GM12878 (cell line): Measurements from ENCODE around the gene GRAMD1A. TPM values are rescaled to one million over a fixed set of nuclear protein-coding genes. Genes with fewer than 3 reads are reported as not detected.
A peak's percentile ranks its signal among the peaks of the same experiment; 100 is the strongest.

Source experiments
- ATAC-seq: fragments of 200-7000 bp; cut with Tn5 transposase; 3 replicates; pipeline ENCODE4 v1.9.1; 2020; ENCODE audit warnings: mild to moderate bottlenecking, moderate library complexity
- BruUV-seq: library from RNA; stranded (reverse); fragments of 400-500 nt; replicated peaks from 2 replicates; lab custom pipeline; 2021; lab: Mats Ljungman, UMichigan
- CTCF ChIA-PET: fragments of 300-600 bp; sonication (Branson Sonifier 250); formaldehyde crosslinking; extraction: SDS; loops from one replicate; lab custom pipeline; 2021; ENCODE audit warnings: inconsistent platforms; lab: Yijun Ruan, JAX
- POLR2A ChIA-PET: fragments of 350-600 bp; formaldehyde crosslinking; extraction: SDS; loops from one replicate; lab custom pipeline; 2021; ENCODE audit warnings: inconsistent platforms; lab: Charles Lee
- RAD21 ChIA-PET: fragments of 300-600 bp; sonication (Branson Sonifier 250); formaldehyde crosslinking; loops from one replicate; lab custom pipeline; 2023; ENCODE audit warnings: antibody characterized with exemption; ENCODE audit not compliant: unreplicated experiment; lab: Charles Lee
- SMC1A ChIA-PET: fragments of 300-600 bp; sonication (Branson Sonifier 250); formaldehyde crosslinking; loops from one replicate; lab custom pipeline; 2023; ENCODE audit not compliant: unreplicated experiment, uncharacterized antibody; lab: Charles Lee
- DNase-seq: peaks from one replicate; pipeline ENCODE4 v3.0.0-alpha.2; 2011; ENCODE audit warnings: low read depth, low spot score
- FAIRE-seq: peaks from 3 replicates; lab custom pipeline; 2011; peaks lifted over from hg19 to GRCh38; lab: Jason Lieb, UNC
- H2AFZ ChIP-seq: 2 replicates; pipeline ENCODE4 v1.6.0; 2011; ENCODE audit warnings: low read depth, low read length, control low read depth; ENCODE audit not compliant: control insufficient read depth
- H3K27ac ChIP-seq: 2 replicates; pipeline ENCODE4 v1.5.1; 2011; ENCODE audit warnings: control low read depth; ENCODE audit not compliant: control insufficient read depth, insufficient read depth
- H3K27me3 ChIP-seq, 2 experiments: replicated peaks in 1 of 2; 2 replicates each; pipeline versions ENCODE4 v1.6.0 to v1.6.1; 2011; ENCODE audit warnings: low read length in 1 of 2; ENCODE audit not compliant: control insufficient read depth in 2 of 2, insufficient read depth in 2 of 2
- H3K36me3 ChIP-seq, 2 experiments: 2 replicates each; pipeline ENCODE4 v1.5.1; 2011; ENCODE audit warnings: low read length in 1 of 2; ENCODE audit not compliant: control insufficient read depth in 2 of 2, insufficient read depth in 2 of 2
- H3K4me1 ChIP-seq: 2 replicates; pipeline ENCODE4 v1.6.1; 2011; ENCODE audit warnings: mild to moderate bottlenecking, low read length, moderate library complexity, mixed read lengths; ENCODE audit not compliant: control insufficient read depth, insufficient read depth
- H3K4me2 ChIP-seq: 2 replicates; pipeline ENCODE4 v1.6.0; 2011; ENCODE audit warnings: control low read depth; ENCODE audit not compliant: control insufficient read depth, insufficient read depth
- H3K4me3 ChIP-seq: fragments of 200-600 bp; sonication (generic); 2 replicates; pipeline ENCODE4 v1.5.1; 2016
- H3K79me2 ChIP-seq: 2 replicates; pipeline ENCODE4 v1.6.0; 2011; ENCODE audit warnings: low read length; ENCODE audit not compliant: control insufficient read depth, insufficient read depth
- H3K9ac ChIP-seq: 2 replicates; pipeline ENCODE4 v1.8.0; 2011; ENCODE audit warnings: low read length, control low read depth, mixed read lengths; ENCODE audit not compliant: control insufficient read depth, insufficient read depth
- H3K9me3 ChIP-seq: replicated peaks from 3 replicates; pipeline ENCODE4 v1.5.1; 2011; ENCODE audit warnings: mild to moderate bottlenecking, low read length; ENCODE audit not compliant: control insufficient read depth, insufficient read depth
- H4K20me1 ChIP-seq: 2 replicates; pipeline ENCODE4 v1.6.0; 2011; ENCODE audit not compliant: control insufficient read depth, insufficient read depth
- CBFB ChIP-seq: IDR thresholded peaks from 2 replicates; pipeline ENCODE4 v1.6.1; 2016; ENCODE audit warnings: antibody characterized with exemption, low read depth
- E2F8 ChIP-seq: fragments of 450-650 bp; IDR thresholded peaks from 2 replicates; pipeline ENCODE4 v1.6.1; 2018; ENCODE audit warnings: mild to moderate bottlenecking, low read depth, moderate library complexity; ENCODE audit not compliant: partially characterized antibody
- ELK1 ChIP-seq: IDR thresholded peaks from 2 replicates; pipeline ENCODE4 v1.6.1; 2012; ENCODE audit warnings: low read depth, low read length, improper control_type of control experiment
- IKZF2 ChIP-seq, 2 experiments: fragments of 450-650 bp; IDR thresholded peaks; 2 replicates each; pipeline ENCODE4 v1.6.1; 2017; ENCODE audit warnings: mild to moderate bottlenecking in 2 of 2, moderate library complexity in 2 of 2
- MAX ChIP-seq: IDR thresholded peaks from 2 replicates; pipeline ENCODE4 v1.6.1; 2012; ENCODE audit warnings: low read depth, low read length, improper control_type of control experiment
- MTA2 ChIP-seq: fragments of 450-650 bp; IDR thresholded peaks from 2 replicates; pipeline ENCODE4 v1.6.1; 2016; ENCODE audit warnings: low read depth, mild to moderate bottlenecking, moderate library complexity
- NBN ChIP-seq: fragments of 450-650 bp; IDR thresholded peaks from 2 replicates; pipeline ENCODE4 v1.6.1; 2016
- RUNX3 ChIP-seq: IDR thresholded peaks from 2 replicates; pipeline ENCODE4 v1.6.1; 2012; ENCODE audit warnings: low read length, inconsistent platforms
- SMARCA5 ChIP-seq: fragments of 450-650 bp; IDR thresholded peaks from 2 replicates; pipeline ENCODE4 v1.6.1; 2017; ENCODE audit warnings: mild to moderate bottlenecking
- TCF7 ChIP-seq: IDR thresholded peaks from 2 replicates; pipeline ENCODE4 v1.6.1; 2014; ENCODE audit warnings: antibody characterized with exemption, borderline replicate concordance
- ZNF274 ChIP-seq: IDR thresholded peaks from one replicate; pipeline ENCODE4 v1.8.0; 2011; ENCODE audit not compliant: insufficient read length, insufficient read depth
- WGBS: methylation state at CpG from one replicate; pipeline ENCODE4 v1.1.6; 2016; ENCODE audit warnings: low lambda C conversion rate; ENCODE audit not compliant: insufficient replicate concordance, insufficient coverage; ENCODE audit errors: missing lambda C conversion rate; 5-methylcytosine and 5-hydroxymethylcytosine counted together
- in situ Hi-C: fragments of 300-500 bp; cut with MboI; formaldehyde crosslinking; loops from 9 replicates; pipeline ENCODE4 v1.14.3; 2018; ENCODE audit warnings: mixed read lengths
- intact Hi-C: fragments of 100-400 bp; cut with micrococcal nuclease; formaldehyde crosslinking; loops from one replicate; pipeline ENCODE4 v1.14.2; 2022; ENCODE audit not compliant: unreplicated experiment
- polyA plus RNA-seq, 11 experiments: library from polyadenylated mRNA; depleted of rRNA in 4 of 11; unstranded in 6 of 11; stranded (reverse) in 5 of 11; fragments of >200 nt; fragmentation: Nextera tagmentation in 4 of 11; fragmentation: Illumina TruSeq in 1 of 11; extraction: Ambion mirVana in 4 of 11; extraction: Trizol in 1 of 11; gene quantifications; 1 replicate in 1 of 11; 2 replicates in 10 of 11; pipeline versions ENCODE4 v1.2.1 to v1.2.3, GENCODE V29; 2011 to 2016; ENCODE audit warnings: inconsistent platforms in 2 of 11, missing spikeins in 2 of 11, low read depth in 1 of 11
- total RNA-seq, 4 experiments: library from RNA; depleted of rRNA in 3 of 4; stranded (reverse); fragments of >200 nt in 3 of 4; fragmentation: Illumina TruSeq in 1 of 4; extraction: Trizol in 1 of 4; gene quantifications; 2 replicates each; pipeline versions ENCODE4 v1.2.1 to v1.2.3, GENCODE V29; 2013 to 2021

Gene GRAMD1A
- total and polyA plus RNA-seq, 10 of the 15 experiments (the other 5 are each of a cell fraction or from before 2014, with no cell fraction given): 0.79 to 73.6 (median 35.3) TPM

- POLR2A ChIA-PET: no interaction called here
- H3K27me3 ChIP-seq: no peaks in the 10 kb centered on the region
- FAIRE-seq (no peak), DNase-seq (no peak)
- in situ Hi-C loops: loop anchor here (5.0 kb wide), 1 partner anchor 32 kb away; no protein-coding TSS in a partner anchor
- CTCF ChIA-PET: interaction anchor here (1.5 to 2.1 kb wide), 2 partner anchors 21 to 36 kb away, joined by 3 to 10 read pairs; no protein-coding TSS in a partner anchor
- H3K9ac ChIP-seq: no peak overlapping the region
- H3K9me3 ChIP-seq: no peaks in the 10 kb centered on the region
- H3K27ac ChIP-seq: no peak overlapping the region
- RAD21 ChIA-PET: no interaction called here
- TF ChIP-seq SMARCA5 (peak; percentile 72; the same call in 1 of the 2 replicates), CBFB (no peak), ZNF274 (no peak)
- TF ChIP-seq, all 136 proteins: peak for 1
- BruUV-seq: no TSS peak
- Histone ChIP-seq H2AFZ (no peak overlapping the region), H4K20me1 (no peaks in the 10 kb centered on the region), H3K36me3 (peaks cover 5 to 28% of the 10 kb centered on the region in 2 experiments), H3K4me1 (peaks cover 11% of the 10 kb centered on the region), H3K4me2 (no peak overlapping the region), H3K79me2 (peaks cover 5% of the 10 kb centered on the region), H3K4me3 (no peak overlapping the region)
- 96% methylated on average over 36 of the region's 36 CpGs for WGBS
- no peak for ATAC-seq
- intact Hi-C loops: no loop called here
- SMC1A ChIA-PET: interaction anchor here (1.8 kb wide), 1 partner anchor 26 kb away, joined by 5 read pairs; no protein-coding TSS in a partner anchor
Observed at GRCh38 chr19:35009424-35010415, 9.6 kb downstream of the GRAMD1A start.

- no peak overlapping the region for H3K27ac ChIP-seq
- peaks cover 11% of the 10 kb centered on the region for H3K4me1 ChIP-seq
- intact Hi-C loops: no loop called here
- H3K4me3 ChIP-seq: no peak overlapping the region
- H3K27me3 ChIP-seq: no peaks in the 10 kb centered on the region
- no peaks in the 10 kb centered on the region; the same call in 1 of the 2 replicates for H3K79me2 ChIP-seq
- H2AFZ ChIP-seq: no peak overlapping the region
- in situ Hi-C loops: loop anchor here (5.0 kb wide), 1 partner anchor 34 kb away; no protein-coding TSS in a partner anchor
- ATAC-seq: no peak
- CTCF ChIA-PET: interaction anchor here (1.5 to 4.9 kb wide), 2 partner anchors 22 to 37 kb away, joined by 3 to 62 read pairs; no protein-coding TSS in a partner anchor
- no peak overlapping the region for H3K4me2 ChIP-seq
- H3K36me3 ChIP-seq: peaks cover 10 to 32% of the 10 kb centered on the region in 2 experiments
- POLR2A ChIA-PET: interaction anchor here (1.4 kb wide), 1 partner anchor 20 kb away, joined by 3 read pairs; no protein-coding TSS in a partner anchor
- BruUV-seq: no TSS peak
- no peak for FAIRE-seq
- TF ChIP-seq ELK1 (no peak), IKZF2 (IDR thresholded peaks at IDR 0.05) (no peak), RUNX3 (no peak), E2F8 (no peak), MAX (no peak), NBN (no peak), MTA2 (no peak), TCF7 (no peak)
- SMC1A ChIA-PET: interaction anchor here (1.2 to 2.6 kb wide), 2 partner anchors 22 to 37 kb away, joined by 3 to 17 read pairs; no protein-coding TSS in a partner anchor
- no peaks in the 10 kb centered on the region for H3K9me3 ChIP-seq
- H4K20me1 ChIP-seq: no peaks in the 10 kb centered on the region
- RAD21 ChIA-PET: no interaction called here
- DNase-seq: no peak
- H3K9ac ChIP-seq: no peak overlapping the region
- WGBS: 68% methylated on average over 13 of the region's 13 CpGs
Observed at GRCh38 chr19:35011091-35011689, 11.1 kb downstream of the GRAMD1A start.
